Prostate gland (tissue), 2 donors: ENCODE results near the gene CUL4A.

Source experiments
- CTCF ChIP-seq, 4 experiments: fragments of 200-600 bp in 2 of 4; fragments of 450-650 bp in 2 of 4; sonication (generic) in 2 of 4; IDR thresholded peaks; 1 replicate in 3 of 4; 2 replicates in 1 of 4; pipeline ENCODE4 v1.5.1; 2016 to 2019; ENCODE audit warnings: antibody characterized with exemption in 4 of 4, mild to moderate bottlenecking in 2 of 4, moderate library complexity in 2 of 4
- POLR2A ChIP-seq: fragments of 450-650 bp; IDR thresholded peaks from one replicate; pipeline ENCODE4 v1.6.1; 2016; ENCODE audit warnings: antibody characterized with exemption, mild to moderate bottlenecking
- POLR2AphosphoS5 ChIP-seq: sonication (generic); formaldehyde crosslinking; IDR thresholded peaks from one replicate; pipeline ENCODE4 v1.6.1; 2017; ENCODE audit warnings: antibody characterized with exemption

GRCh38 chr13:113309473-113309872, 100.1 kb downstream of the CUL4A start:
- TF ChIP-seq CTCF (IDR thresholded peaks at IDR 0.05): no peak
- TF ChIP-seq POLR2AphosphoS5: no peak
- no peak for TF ChIP-seq POLR2A
